ENCODE results near the gene OR52N2.

Gene OR52N2

DNA sequence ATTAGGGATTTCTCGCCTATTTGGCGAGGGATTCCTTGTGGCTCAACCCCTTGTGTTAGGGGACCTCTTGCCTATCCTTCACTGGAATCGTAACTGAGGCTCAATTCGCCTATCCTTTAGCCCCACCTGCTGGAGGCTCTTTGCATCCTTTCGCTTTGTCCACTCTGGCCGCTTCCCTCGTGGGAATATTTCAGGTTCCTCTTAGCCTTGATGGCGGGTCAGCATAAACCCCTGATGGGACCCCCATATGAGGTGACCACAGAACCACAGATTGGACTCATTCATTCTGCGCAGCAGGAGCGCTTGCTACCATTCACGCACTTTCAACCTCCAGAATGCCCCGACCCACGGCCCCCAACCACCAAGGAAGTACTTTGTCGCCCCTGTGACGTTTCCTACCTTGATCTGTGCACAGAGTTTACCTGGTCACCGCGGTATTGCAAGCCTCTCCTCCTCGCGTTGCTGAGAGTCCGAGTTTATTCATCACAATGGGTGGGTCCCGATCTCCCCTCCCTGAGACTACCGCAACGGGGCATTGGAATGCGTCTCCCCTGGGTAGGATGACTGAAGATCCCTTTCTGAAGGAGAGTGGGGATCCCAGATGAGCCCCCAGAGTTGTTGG lies at the start of gene OR52N2:
Gene OR52N2 (plus strand): TSS at position 425 of the 622 bp plus-strand sequence. CDS start 11,412 bp downstream, outside the sequence.
- DNase-seq, result peak; percentile 73

DNA sequence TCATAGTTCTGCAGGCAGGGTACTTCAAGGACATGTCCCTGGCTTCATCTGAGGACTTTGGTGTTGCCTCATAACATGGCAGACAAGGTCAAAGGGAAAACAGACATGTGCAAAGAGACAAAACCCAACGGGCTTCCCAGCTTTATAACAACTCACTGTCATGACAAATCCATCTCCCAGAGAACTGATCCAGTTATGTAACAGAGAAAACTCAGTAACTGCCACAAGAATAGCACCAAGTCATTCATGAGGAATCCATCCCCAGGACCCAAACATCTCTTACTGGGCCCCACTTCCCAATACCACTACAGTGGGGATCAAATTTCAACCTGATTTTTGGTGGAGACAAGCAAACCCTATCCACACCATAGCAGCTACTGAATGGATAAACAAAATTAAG lies 41.7 kb upstream of the OR52N2 start:
- DNase-seq, result no peak

DNA sequence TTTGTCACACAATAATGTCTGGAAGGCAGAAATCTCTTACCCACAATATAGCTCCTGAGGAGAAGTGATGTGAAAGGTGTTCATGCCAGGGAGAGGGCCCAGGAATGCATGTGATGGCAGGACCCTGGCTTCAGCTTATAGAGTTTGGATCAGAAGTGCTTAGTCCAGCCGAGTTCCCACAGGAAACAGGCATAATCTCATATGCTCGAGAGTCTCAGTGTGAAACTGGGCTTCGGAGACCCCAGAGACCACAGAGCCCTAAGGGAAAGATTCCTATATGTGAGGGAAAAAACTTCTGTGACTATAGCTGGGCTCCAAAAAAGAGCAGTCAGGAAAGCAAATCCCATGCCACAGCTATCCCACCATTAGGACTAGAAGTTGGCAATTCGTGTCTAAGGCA lies 25.5 kb upstream of the OR52N2 start, which contains the start of gene OR52N5:
Gene OR52N5 (minus strand): TSS at position 101 of the 400 bp plus-strand sequence. CDS start 4,721 bp downstream, outside the sequence.
- no peak for DNase-seq

DNA sequence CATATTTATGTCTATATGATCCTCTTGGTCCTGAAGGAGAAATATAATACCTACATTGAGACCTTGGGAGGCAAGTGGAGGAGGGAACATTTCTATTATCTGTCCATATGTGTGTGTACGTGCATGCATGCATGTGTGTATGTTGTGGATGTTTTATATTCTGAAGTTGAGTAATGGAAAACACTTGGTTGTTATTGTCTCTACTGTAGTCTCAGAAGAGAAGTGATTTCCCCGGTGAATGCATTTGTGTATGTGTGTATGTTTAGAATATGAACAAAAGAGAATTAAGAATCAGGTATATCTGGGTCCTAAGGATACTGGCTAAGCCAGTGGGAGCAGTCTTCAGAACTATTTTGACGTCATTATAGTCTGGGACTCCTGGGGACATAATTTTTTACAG lies 17.6 kb upstream of the OR52N2 start, which contains the start of gene OR52N1:
Gene OR52N1 (minus strand): TSS at position 101 of the 400 bp plus-strand sequence. CDS start 2,449 bp downstream, outside the sequence.
- no peak for DNase-seq

DNA sequence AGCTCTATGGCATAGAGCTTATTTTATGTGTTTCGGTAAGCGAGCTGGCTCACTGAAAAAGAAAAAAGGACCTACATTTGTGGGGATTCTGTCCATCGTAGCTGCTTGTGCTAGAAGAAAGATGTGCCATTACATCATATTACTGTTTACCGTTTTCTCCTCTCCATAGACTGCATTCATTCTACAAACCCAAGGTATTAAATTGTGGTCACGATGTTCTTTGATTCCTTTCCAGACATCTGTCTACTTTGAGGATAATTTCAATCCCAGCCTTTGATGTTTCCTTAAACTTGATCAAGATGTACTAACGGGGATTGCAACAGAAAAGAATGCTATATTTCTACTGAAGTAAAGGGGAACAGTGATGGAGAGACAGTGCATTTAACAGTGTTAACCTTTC lies 12.2 kb upstream of the OR52N2 start:
- no peak for DNase-seq

DNA sequence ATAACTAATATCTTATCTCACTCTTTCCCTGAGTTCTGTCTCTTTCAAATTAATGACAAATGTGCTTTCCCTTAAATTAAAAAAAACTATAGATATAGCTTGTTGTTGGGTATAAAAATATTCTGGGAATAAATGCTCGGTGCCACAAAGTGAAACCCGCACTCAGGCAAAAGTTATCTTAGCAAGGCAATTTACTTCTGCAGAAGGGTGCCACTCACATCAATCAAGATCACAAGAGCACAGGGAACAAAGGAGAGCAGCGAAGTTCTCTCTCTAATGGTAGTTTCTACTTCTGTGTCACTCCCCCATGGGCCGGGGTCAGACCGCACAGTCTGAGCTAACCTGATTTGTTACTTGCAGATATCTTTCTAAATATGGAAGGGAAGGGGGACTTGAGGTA lies 4.7 kb upstream of the OR52N2 start:
- DNase-seq, result no peak

DNA sequence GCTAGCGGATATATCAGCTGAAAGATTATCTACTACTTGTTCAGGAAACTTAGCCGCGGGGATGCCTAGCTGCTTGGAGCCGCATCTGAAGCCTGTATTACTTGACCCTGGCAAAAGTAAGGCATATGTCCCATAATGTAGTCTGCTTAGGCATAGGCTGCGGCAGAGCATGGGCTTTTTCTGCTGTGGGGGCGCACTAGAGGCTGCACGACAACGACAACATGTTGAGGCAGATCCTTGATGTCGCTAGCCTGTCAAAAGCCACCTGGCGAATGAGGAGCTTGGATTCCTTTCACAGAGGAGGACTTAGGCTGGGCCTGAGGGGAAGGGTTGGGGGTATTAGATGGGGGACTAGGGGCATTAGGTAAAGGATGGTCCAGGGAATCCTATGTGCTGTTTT lies 1.1 kb upstream of the OR52N2 start:
- DNase-seq, result no peak

DNA sequence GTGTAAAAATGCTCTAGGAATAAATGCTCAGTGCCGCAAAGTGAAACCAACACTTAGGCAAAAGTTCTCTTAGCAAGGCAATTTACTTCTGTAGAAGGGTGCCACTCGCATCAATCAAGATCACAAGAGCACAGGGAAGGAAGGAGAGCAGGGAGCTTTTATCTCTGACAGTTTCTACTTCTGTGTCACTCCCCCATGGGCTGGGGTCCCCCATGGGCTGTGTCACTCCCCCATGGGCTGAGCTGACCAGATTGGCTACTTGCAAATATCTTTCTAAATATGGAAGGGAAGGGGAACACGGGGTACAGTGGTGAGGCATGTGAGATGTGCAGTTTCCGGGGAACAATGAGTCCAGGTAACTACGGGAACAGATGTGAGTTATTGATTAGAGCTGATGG lies 397 bp downstream of the OR52N2 start:
- DNase-seq, result no peak

DNA sequence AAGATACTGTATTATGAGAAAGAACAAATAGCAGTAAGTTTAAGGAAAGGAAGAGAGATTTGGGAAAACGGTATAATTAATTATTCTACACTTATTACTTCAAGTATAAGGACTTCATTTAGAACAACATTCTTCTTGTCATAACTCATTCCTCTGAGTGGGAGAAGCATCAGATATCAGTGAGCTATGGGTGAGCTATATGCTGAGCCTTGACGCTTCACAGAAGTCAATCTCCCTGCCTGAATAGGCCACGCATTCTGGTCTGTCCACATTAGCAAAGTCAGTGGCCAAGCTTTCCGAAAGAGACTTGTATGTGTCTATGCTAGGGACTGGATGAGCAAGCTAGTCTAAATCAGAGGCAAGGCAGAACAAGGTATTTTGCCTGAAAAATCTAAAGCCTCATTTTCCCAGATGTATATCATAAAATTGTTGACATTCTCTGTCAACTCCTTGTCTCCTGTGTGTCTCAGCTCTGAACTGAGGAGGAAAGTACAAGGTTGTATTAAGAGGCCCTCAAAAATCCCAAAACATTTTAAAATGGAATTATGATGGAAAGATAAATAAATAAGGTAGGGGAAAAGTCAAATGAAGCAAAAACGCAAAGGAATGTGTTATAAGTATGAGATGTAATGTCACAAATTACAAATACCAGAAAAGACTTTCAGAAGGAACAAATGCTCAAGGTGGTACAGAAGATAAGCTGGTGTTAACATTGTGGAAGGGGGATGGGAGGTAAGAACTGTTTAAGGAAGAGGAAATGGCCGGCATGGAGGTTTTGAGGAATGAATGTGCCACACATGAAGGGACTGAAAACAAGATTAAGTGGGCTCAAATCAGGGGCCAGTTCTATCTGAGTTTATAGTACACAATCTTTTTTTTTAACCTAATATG lies 1.4 kb downstream of the OR52N2 start:
- peak; percentile 94 for DNase-seq

DNA sequence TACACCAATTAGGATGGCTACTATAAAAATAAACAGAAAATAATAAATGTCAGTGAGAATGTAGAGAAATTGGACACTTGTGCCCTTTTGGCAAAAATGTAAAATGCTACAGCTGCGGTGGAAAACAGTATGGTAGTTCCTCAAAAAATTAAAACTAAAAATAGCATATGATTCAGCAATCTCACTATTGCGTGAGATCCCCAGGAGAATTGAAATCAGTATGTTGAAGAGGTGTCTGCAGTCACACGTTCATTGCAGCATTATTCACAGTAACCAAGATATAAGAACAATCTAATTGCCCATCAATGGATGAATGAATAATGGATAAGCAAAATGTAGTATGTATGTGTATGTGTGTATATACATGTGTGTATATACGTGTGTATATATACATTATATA lies 6.8 kb downstream of the OR52N2 start:
- peak; percentile 94 for DNase-seq

DNA sequence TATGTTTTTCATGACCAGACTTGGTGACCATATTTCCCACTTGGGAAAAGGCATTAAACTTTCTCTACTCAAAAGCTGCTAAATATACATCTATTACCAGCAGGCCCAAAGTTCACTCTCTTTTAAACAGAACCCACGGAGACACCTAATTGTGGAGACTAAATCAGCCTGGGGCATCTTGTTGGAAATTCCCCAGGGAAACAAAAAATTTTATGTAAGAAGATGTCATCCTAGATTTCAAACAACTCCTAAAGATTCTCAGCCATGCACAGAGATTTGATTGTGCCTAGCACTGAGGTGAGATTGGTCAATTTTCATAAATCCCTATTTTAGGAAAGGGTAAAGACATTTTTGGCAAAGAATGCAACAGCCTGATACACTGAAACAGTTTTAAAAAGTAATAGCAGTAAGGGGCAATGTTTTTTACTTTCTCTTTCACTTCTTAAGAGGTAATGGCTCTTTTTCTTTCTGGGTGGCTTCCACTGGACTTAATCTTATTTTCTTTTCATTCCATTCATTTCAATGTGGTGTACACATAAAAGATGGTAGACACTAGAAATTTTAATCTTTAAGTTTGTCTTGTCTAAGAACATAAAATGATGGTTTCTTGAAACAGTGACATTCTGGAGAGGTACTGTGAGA lies 9.6 kb downstream of the OR52N2 start:
- DNase-seq, result peak; percentile 78

DNA sequence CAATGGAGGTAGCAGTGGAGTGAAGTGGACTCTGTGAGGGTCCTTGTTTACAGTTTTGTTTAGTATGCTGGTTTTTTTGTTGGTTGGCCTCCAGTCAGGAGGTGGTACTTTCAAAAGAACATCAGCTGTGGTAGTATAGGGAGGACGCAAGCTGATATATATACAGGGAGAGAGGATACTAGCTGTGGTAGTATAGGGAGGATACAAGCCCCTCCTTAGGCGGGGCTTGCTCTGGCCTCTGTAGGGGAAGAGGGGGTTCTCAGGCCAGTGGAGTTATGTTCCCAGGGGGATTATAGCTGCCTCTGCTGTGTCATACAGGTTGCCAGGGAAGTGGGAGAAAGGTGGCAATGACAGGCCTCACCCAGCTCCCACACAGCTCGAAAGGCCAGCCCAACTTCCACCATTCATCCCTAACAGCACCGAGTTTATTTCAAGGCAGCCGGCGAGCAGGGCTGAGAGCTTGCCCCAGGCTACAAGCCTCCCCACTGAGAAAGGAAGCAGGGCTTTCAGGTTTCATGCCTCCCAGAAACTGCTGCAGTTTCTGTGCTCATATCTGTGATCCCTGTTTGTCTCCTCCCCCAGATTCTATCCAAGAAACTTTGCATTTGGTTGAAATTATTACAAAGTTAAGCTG lies 22.6 kb downstream of the OR52N2 start:
- no peak for DNase-seq

DNA sequence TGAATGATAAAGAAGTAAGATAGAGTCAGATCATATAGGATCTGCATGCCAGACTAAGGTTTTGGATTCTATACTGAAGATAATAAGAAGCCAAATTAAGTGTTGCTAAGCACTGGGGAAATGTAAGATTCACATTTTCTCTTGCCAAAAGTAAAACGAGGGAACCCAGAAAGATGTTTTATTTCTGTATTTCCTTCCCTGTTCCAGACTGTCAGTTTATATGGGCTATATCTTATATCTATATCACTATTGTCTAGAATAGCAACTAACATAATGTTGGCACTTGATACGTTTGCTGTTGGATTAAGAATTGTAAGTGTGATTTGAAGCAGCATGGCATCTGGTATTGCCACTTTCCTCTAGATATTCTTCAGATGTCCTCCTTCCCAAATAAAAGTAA lies 24.7 kb downstream of the OR52N2 start:
- DNase-seq, result no peak

DNA sequence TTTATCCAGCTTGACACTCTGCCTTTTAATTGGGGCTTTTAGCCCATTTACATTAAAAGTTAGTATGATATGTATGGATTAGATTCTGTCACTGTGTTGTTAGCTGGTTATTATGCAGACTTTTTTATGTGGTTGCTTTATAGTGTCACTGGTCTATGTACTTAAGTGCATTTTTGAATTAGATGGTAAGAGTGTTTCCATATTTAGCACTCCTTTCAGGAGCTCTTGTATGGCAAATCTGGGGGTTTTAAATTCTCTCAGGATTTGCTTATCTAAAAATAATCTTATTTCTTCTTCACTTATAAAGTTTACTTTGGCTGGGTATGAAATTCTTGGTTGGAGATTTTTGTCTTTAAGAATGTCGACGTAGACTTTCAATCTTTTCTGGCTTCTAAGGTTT lies 29.0 kb downstream of the OR52N2 start:
- DNase-seq, result no peak

DNA sequence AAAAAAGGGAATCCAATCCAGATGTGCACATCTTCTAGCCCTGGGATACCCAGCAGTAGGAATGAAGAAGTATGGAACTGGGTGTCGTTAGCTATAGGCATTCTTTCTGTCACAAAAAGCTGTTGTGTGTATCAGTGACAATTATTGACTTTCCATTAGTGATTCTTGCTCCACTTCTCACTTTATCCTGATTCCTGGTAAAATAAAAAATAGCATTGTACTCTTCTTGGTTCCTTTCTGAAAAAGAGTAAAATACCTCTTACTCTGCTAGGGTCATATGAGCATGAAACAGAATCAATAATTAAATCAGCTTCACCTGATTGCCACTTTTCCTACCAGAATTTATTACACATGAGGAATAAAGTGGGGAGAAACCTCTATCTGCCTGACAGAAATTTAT lies 33.1 kb downstream of the OR52N2 start, which contains the start of gene OR52E6:
Gene OR52E6 (minus strand): TSS at position 101 of the 400 bp plus-strand sequence. CDS start 0 bp downstream, at position 101.
- DNase-seq, result no peak

DNA sequence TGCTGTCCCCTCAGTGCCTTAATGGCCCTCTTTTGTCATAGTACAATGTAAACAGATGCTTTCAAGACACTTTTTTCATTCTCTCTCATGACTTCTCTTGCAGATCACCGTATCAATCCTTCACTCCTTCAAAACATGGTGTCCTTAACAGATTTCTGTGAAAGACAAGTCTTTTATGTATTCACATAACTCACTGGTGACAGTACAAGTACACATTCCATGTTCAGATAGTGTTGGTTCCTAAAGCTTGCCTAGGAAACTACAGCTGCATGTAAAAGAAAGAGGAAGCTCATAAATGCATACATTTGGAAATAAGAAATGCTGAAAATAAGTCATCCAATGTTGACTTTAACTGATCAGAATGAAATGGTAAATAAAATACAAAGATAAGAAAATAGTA lies 38.0 kb downstream of the OR52N2 start:
- DNase-seq, result peak; percentile 71

DNA sequence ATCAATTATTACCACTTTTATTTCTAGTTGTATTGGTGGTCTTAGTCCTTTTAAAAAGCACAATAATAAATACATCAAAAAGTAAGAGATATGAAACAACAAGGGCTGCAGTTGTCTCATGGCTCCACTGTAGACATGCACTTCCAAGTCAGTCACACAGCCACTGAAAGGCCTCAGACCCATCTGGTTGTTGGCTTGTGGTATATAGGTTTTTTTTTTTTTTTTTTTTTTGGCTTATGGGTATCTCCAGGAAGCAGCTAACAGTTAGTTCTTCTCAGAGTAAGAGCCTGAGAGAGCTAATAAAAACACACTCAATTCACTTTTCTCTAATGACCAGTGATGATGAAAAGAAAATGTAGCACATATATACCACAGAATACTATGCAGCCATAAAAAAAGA lies 39.0 kb downstream of the OR52N2 start:
- DNase-seq, result peak; percentile 36

DNA sequence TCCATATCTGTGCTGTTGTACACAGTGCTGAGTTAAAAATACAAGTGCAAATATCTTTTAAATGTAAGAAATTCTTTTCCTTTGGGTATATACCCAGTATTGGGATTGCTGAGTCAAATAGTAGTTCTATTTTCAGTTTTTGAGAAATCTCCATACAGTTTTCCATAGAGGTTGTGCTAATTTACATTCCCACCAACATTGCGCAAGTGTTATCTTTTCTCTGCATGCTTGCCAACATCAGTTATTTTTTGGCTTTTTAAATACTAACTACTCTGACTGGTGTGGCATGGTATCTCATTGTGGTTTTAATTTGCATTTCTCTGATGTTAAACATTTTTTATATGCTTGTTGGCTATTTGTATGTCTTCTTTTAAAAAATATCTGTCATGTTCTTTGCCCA lies 42.3 kb downstream of the OR52N2 start:
- peak; percentile 76 for DNase-seq

DNA sequence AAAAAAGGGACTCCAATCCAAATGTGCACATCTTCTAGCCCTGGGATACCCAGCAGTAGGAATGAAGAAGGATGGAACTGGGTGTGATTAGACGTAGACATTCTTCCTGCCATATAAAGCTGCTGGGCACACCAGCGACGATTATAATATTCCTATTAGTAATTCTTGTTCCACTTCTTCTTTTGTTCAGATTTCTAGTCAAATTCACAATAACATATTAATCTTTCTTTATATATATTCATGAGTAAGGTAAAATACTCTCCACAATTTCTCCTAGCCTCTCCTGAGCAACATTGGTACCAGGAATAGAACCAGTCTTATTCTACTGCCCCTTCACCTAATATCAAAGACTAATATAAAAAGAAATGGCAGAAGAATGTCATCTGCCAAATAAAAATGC lies 48.9 kb downstream of the OR52N2 start, which contains the start of gene OR52E8:
Gene OR52E8 (minus strand): TSS at position 101 of the 400 bp plus-strand sequence. CDS start 0 bp downstream, at position 101.
- no peak for DNase-seq

DNA sequence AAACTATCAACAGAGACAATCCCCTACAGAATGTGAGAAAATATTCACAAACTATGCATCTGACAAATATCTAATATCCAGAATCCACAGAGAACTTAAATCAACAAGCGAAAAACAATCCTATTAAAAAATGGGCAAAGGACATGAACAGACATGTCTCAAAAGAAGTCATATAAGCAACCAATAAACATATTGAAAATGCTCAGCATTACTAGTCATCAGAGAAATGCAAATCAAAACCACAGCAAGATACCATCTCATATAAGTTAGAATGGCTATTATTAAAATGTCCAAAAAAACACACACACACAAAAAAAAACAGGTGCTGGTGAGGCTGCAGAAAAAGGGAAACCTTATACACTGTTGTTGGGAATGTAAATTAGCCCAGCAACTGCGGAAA lies 57.1 kb downstream of the OR52N2 start:
- DNase-seq, result no peak
